Endothelial cell (in vitro differentiated cells): ENCODE data around the gene ATP10B. TPM values are rescaled to one million over a fixed set of nuclear protein-coding genes. Genes with fewer than 3 reads are reported as not detected.
"Not testable (repeated sequence)": the region's sequence is repeated elsewhere in the genome, so short reads cannot be mapped to it uniquely, and the experiment has no call there.

Experiments used
- DNase-seq: peaks from one replicate; pipeline ENCODE4 v3.0.0; 2021; ENCODE audit warnings: low spot score
- H3K27ac Mint-ChIP-seq: one replicate; pipeline ENCODE4 v1.8.0; 2021; ENCODE audit warnings: mixed read lengths, inconsistent platforms; ENCODE audit not compliant: unreplicated experiment
- H3K27me3 Mint-ChIP-seq: one replicate; pipeline ENCODE4 v1.8.0; 2021; ENCODE audit warnings: mild to moderate bottlenecking, moderate library complexity, mixed read lengths, inconsistent platforms; ENCODE audit not compliant: unreplicated experiment
- H3K36me3 Mint-ChIP-seq: one replicate; pipeline ENCODE4 v1.8.0; 2021; ENCODE audit warnings: mild to moderate bottlenecking, low read depth, mixed read lengths, inconsistent platforms; ENCODE audit not compliant: unreplicated experiment
- H3K4me1 Mint-ChIP-seq: one replicate; pipeline ENCODE4 v1.8.0; 2021; ENCODE audit warnings: mild to moderate bottlenecking, mixed read lengths, inconsistent platforms; ENCODE audit not compliant: unreplicated experiment
- H3K4me3 Mint-ChIP-seq: one replicate; pipeline ENCODE4 v1.8.0; 2021; ENCODE audit warnings: mild to moderate bottlenecking, mixed read lengths, inconsistent platforms; ENCODE audit not compliant: unreplicated experiment
- H3K9me3 Mint-ChIP-seq: one replicate; pipeline ENCODE4 v1.8.0; 2021; ENCODE audit warnings: mixed read lengths, inconsistent platforms; ENCODE audit not compliant: unreplicated experiment
- CTCF ChIP-seq: fragments of 200-600 bp; sonication (generic); IDR thresholded peaks from one replicate; pipeline ENCODE4 v1.5.0; 2021; ENCODE audit warnings: antibody characterized with exemption; ENCODE audit not compliant: unreplicated experiment
- total RNA-seq: library from RNA; stranded (reverse); fragmentation: NEBNext Ultra II Directional; extraction: Animal tissue kit (Norgen Biotek cat#: 25700); gene quantifications from one replicate; pipeline ENCODE4 v1.2.1, GENCODE V29; 2021; ENCODE audit not compliant: unreplicated experiment

The ATP10B gene
- total RNA-seq, 1 donor from 2014 or later, result not detected

DNA sequence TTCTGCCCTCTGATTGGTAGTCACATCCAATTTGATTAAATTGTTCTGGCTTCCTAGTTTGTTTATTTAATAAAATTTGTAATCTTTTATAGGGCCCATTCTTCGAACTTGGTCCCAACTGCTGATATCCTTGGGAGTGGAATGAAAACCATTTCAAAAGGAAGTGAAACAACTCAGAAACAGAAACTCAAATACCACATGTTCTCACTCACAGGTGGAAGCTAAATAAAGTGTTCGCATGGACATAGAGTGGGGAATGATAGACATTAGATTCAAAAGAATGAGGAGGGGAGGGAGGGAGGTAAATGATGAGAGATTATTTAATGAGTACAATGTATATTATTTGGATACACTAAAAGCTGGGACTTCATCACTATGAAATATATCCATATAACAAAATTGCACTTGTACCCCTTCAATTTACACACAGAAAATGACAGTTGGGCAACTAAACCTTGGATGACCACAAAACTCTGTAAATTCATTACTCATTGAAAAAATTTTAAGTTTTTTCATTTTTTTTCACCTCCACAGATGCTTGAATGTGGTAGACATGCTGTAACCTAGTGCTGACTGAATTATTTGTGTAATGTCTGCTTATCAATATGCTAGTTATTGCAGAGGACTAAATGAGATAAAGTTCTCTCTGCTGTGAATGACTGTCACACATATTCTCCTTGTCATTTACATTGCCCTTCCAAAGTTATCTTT is 16.0 kb downstream of the ATP10B start:
- no peaks in the 10 kb centered on the region for H3K4me1 Mint-ChIP-seq
- H3K27me3 Mint-ChIP-seq, result no peaks in the 10 kb centered on the region
- no peak for TF ChIP-seq CTCF
- no peaks in the 10 kb centered on the region for H3K9me3 Mint-ChIP-seq
- no peaks in the 10 kb centered on the region for H3K36me3 Mint-ChIP-seq
- no peak overlapping the region for H3K27ac Mint-ChIP-seq
- DNase-seq, result no peak
- H3K4me3 Mint-ChIP-seq, result no peak overlapping the region

GRCh38 chr5:160835376-160835775 is 16.6 kb downstream of the ATP10B start:
- H3K9me3 Mint-ChIP-seq, result no peaks in the 10 kb centered on the region
- H3K4me3 Mint-ChIP-seq, result no peak overlapping the region
- H3K27ac Mint-ChIP-seq, result no peak overlapping the region
- no peaks in the 10 kb centered on the region for H3K36me3 Mint-ChIP-seq
- no peak for DNase-seq
- no peaks in the 10 kb centered on the region for H3K27me3 Mint-ChIP-seq
- no peak for TF ChIP-seq CTCF
- no peaks in the 10 kb centered on the region for H3K4me1 Mint-ChIP-seq

DNA sequence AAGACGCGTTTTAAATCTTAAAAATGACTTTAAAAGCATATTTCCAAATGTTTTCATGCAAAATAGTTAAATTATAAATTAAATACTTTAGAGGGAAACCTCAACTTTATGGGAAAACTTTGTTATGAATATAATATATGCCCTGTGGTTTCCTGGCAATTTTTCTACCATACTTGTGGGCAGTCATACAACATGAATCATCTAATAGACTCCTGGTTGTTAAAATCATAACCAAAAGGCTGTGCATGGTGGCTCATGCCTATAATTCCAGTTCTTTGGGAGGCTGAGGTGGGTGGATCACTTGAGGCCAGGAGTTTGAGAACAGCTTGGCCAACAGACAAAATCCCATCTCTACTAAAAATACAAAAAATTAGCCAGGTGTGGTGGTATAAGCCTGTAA is 18.2 kb downstream of the ATP10B start:
- Mint-ChIP-seq H3K9me3 (no peaks in the 10 kb centered on the region), H3K36me3 (no peaks in the 10 kb centered on the region), H3K27ac (no peak overlapping the region), H3K4me1 (no peaks in the 10 kb centered on the region), H3K27me3 (no peaks in the 10 kb centered on the region), H3K4me3 (no peak overlapping the region)
- DNase-seq, result no peak
- TF ChIP-seq CTCF, result no peak

DNA sequence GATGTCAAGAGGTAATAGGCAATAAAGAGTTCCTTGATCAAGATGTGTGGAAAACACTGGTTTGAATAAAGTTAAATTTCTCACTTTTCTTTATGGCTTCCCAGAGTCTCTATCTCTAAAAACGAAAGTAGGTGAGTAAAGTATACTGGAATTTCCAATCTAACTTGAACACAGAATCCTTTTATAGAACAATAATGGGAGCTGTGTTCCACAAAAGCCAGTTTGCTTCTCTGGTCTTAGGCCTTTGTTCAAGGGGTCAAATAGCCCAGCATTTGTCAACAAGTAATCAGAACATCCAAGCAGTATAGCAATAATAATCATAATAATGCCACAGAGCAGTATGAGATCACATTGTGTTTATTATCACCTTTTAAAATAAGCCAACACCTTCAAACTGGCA is 20.2 kb downstream of the ATP10B start:
- H3K27me3 Mint-ChIP-seq, result no peaks in the 10 kb centered on the region
- H3K4me3 Mint-ChIP-seq, result no peak overlapping the region
- no peaks in the 10 kb centered on the region for H3K4me1 Mint-ChIP-seq
- no peak for DNase-seq
- H3K27ac Mint-ChIP-seq, result no peak overlapping the region
- TF ChIP-seq CTCF, result no peak
- H3K9me3 Mint-ChIP-seq, result no peaks in the 10 kb centered on the region
- peaks cover 4% of the 10 kb centered on the region for H3K36me3 Mint-ChIP-seq

- H3K4me1 Mint-ChIP-seq, result no peaks in the 10 kb centered on the region
- H3K4me3 Mint-ChIP-seq, result no peak overlapping the region
- DNase-seq, result no peak
- H3K27ac Mint-ChIP-seq, result no peak overlapping the region
- peaks cover 4% of the 10 kb centered on the region for H3K36me3 Mint-ChIP-seq
- no peaks in the 10 kb centered on the region for H3K27me3 Mint-ChIP-seq
- no peak for TF ChIP-seq CTCF
- H3K9me3 Mint-ChIP-seq, result no peaks in the 10 kb centered on the region
These were observed 27.6 kb downstream of the ATP10B start for GRCh38 chr5:160824301-160825001.

- not testable (repeated sequence) for H3K27me3 Mint-ChIP-seq, H3K27ac Mint-ChIP-seq, H3K4me3 Mint-ChIP-seq, H3K4me1 Mint-ChIP-seq, H3K36me3 Mint-ChIP-seq, H3K9me3 Mint-ChIP-seq, DNase-seq
These were observed 39.0 kb downstream of the ATP10B start for GRCh38 chr5:160812996-160813395.
